Activated CD4-positive, alpha-beta memory T cell treated with anti-CD3 and anti-CD28 coated beads, Interleukin-2, amount 10 ng/mL, durations not matched to agents 7 days and 5 days (primary cell): ENCODE data around the gene INSC. TPM values are rescaled to one million over a fixed set of nuclear protein-coding genes. Genes with fewer than 3 reads are reported as not detected.

Experiments used
- CTCF ChIA-PET: fragments of 350-600 bp; sonication (Branson Sonifier 250); formaldehyde crosslinking; loops from one replicate; lab custom pipeline; 2021; ENCODE audit warnings: antibody characterized with exemption, inconsistent platforms; lab: Charles Lee
- POLR2A ChIA-PET: fragments of 350-600 bp; sonication (Branson Sonifier 250); formaldehyde crosslinking; loops from one replicate; lab custom pipeline; 2021; ENCODE audit warnings: antibody characterized with exemption; lab: Charles Lee
- DNase-seq: peaks from one replicate; pipeline ENCODE4 v3.0.0-alpha.2; 2020
- H3K27ac Mint-ChIP-seq: one replicate; pipeline ENCODE4 v1.8.0; 2021; ENCODE audit warnings: mild to moderate bottlenecking, mixed read lengths
- H3K27me3 Mint-ChIP-seq: one replicate; pipeline ENCODE4 v1.8.0; 2021; ENCODE audit warnings: mixed read lengths
- H3K36me3 Mint-ChIP-seq: one replicate; pipeline ENCODE4 v1.8.0; 2021; ENCODE audit warnings: low read depth, mixed read lengths
- H3K4me1 Mint-ChIP-seq: one replicate; pipeline ENCODE4 v1.8.0; 2021; ENCODE audit warnings: mixed read lengths
- H3K4me3 Mint-ChIP-seq: one replicate; pipeline ENCODE4 v1.8.0; 2021; ENCODE audit warnings: mild to moderate bottlenecking, mixed read lengths
- H3K9me3 Mint-ChIP-seq: one replicate; pipeline ENCODE4 v1.8.0; 2021; ENCODE audit warnings: mixed read lengths
- total RNA-seq, 2 experiments: library from RNA; stranded (reverse); gene quantifications; one replicate each; pipeline ENCODE4 v1.2.3, GENCODE V29; 2021

INSC gene
- total RNA-seq, 2 experiments from 2014 or later: 0.15 to 0.18 TPM

- H3K9me3 Mint-ChIP-seq: no peaks in the 10 kb centered on the region
These were observed 108.6 kb downstream of the INSC start for GRCh38 chr11:15223318-15223717.

GRCh38 chr11:15224466-15224865 lies 109.7 kb downstream of the INSC start:
- DNase-seq: no peak
- ChIA-PET CTCF (no interaction called here), POLR2A (no interaction called here)
- H3K36me3 Mint-ChIP-seq: no peaks in the 10 kb centered on the region
- H3K4me1 Mint-ChIP-seq: no peaks in the 10 kb centered on the region
- H3K9me3 Mint-ChIP-seq: no peaks in the 10 kb centered on the region
- H3K4me3 Mint-ChIP-seq: no peak overlapping the region
- H3K27me3 Mint-ChIP-seq: peaks cover 2% of the 10 kb centered on the region
- no peak overlapping the region for H3K27ac Mint-ChIP-seq

More at GRCh38 chr11:15223318-15223717, 108.6 kb downstream of the INSC start:
- ChIA-PET CTCF (no interaction called here), POLR2A (no interaction called here)
- Mint-ChIP-seq H3K27ac (no peak overlapping the region), H3K4me1 (no peaks in the 10 kb centered on the region), H3K27me3 (peaks cover 2% of the 10 kb centered on the region), H3K4me3 (no peak overlapping the region), H3K36me3 (no peaks in the 10 kb centered on the region)
- no peak for DNase-seq

DNA sequence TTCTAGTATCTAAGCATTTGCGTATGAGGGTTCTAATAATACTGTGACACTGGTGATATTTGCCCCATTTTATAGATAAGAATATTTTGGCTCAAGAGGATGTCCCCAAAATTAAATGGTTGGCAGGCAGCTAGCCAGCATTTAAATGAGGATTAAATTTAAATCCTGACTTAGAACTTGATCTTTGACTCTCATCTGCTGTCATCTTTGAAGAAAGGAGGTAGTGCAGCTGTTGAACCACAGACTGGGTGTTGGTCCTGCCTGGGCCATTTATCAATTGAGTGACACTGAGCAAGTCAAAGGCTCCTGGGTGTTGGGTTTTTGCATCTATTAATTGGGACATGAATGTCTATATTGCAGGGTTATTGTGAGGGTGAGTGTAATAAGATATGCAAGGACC lies 112.3 kb downstream of the INSC start:
- ChIA-PET POLR2A (no interaction called here), CTCF (no interaction called here)
- no peak overlapping the region for H3K27ac Mint-ChIP-seq
- DNase-seq: no peak
- H3K4me1 Mint-ChIP-seq: no peaks in the 10 kb centered on the region
- H3K9me3 Mint-ChIP-seq: no peaks in the 10 kb centered on the region
- H3K36me3 Mint-ChIP-seq: no peaks in the 10 kb centered on the region
- no peak overlapping the region for H3K4me3 Mint-ChIP-seq
- peaks cover 2% of the 10 kb centered on the region for H3K27me3 Mint-ChIP-seq

DNA sequence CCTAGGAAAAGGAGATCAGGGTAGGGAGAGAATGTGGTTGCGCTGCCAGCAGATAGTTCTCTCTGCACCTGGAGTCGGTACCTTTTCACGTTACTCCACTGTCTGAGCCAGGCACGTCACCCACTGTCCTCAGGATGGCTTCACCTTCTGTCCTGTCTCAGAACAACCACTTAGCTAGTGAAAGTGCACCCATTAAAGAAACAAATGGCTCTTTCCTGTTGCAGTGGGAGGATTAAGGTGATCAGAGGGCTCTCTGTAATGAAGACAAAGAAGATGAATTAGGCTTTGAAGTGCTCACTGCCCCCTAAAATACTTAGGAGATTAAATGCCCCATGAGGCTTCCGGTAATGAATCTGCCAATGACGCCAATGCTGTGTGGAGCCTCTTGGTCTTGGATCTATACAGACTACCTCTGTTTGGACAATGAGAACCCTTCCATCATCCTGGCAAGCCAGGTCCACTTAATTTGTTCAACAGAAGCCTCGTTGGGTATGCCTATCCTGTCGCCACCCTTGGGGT lies 113.7 kb downstream of the INSC start:
- Mint-ChIP-seq H3K4me1 (no peaks in the 10 kb centered on the region), H3K4me3 (no peak overlapping the region), H3K36me3 (no peaks in the 10 kb centered on the region), H3K9me3 (no peaks in the 10 kb centered on the region), H3K27me3 (peaks cover 2% of the 10 kb centered on the region), H3K27ac (no peak overlapping the region)
- ChIA-PET CTCF (no interaction called here), POLR2A (no interaction called here)
- DNase-seq: no peak

DNA sequence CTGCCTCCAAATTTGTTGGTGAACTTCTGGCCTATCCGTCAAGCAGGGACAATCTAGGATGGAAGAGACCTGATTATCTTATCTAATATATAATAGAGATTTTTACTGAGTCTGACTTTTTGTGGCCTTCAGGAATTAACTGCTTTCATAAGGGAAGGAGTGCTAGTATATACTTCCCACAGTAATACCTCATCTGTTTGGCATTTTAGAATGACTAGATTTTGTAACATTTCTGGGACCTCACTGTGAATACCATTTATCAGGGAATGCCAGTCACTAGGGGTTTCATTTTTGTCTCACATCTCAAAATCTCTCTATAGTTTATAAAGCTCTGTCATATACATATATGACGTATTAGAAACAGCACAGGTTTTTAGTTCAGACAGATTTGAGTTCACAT lies 114.3 kb downstream of the INSC start:
- Mint-ChIP-seq H3K4me3 (no peak overlapping the region), H3K9me3 (no peaks in the 10 kb centered on the region), H3K4me1 (no peaks in the 10 kb centered on the region), H3K36me3 (no peaks in the 10 kb centered on the region), H3K27me3 (peaks cover 2% of the 10 kb centered on the region), H3K27ac (no peak overlapping the region)
- DNase-seq: no peak
- ChIA-PET POLR2A (no interaction called here), CTCF (no interaction called here)

DNA sequence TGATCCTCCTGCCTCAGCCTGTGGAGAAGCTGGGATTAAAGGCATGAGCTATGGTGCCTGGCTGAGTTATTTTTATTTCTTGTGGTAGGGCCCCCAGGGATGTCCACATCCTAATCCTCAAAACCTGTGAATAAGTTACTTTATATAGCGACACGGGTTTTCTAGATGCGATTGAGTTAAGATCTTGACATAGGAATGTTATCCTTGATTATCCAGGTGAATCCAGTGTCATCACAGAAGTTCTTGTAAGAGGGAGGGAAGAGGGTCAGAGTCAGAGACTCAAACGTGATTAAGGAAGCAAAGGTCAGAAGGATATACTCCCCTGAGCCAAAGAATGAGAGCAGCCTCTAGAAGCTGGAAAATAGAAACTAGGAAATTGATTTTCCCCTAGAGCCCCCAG lies 117.8 kb downstream of the INSC start:
- ChIA-PET CTCF (no interaction called here), POLR2A (no interaction called here)
- Mint-ChIP-seq H3K9me3 (no peaks in the 10 kb centered on the region), H3K4me1 (peaks cover 5% of the 10 kb centered on the region), H3K36me3 (no peaks in the 10 kb centered on the region), H3K27me3 (peaks cover 2% of the 10 kb centered on the region), H3K27ac (no peak overlapping the region), H3K4me3 (no peak overlapping the region)
- no peak for DNase-seq

DNA sequence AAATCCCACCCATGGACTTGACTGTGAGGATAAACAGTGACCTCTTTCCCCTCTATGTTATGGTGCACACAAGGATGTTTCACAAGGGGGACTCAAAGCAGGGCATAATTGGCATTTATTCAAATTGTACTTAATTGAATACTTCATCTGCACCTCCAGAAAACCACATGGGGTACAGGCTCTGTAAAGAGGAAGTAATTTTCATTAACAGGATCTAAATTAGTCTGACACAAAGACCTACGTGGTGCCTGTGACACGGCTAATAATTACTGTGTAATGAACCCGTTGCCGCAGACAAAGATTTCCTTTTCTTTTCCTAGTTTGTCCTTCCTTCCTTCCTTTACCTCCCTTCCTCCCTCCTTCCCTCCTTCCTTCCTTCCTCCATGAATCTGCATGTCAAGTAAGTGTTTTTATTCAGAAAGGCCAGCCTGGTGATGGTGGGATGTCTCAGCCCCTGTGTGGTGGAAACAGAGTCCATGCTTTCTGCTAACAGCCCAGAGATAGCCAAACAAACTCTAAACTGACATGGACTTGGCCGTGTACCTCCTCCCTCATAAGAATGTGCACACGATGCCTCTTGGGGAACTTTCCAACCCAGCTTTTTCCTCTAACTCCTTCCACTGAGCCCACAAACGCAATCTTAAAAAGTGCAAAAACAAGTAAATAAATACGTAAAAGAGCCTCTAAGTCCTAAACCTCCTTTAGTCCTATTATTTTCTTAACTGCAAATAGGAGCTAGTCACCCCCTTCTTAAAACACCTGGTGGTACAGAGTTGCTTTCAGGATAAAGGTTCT lies 118.8 kb downstream of the INSC start:
- no peak overlapping the region for H3K27ac Mint-ChIP-seq
- no peaks in the 10 kb centered on the region for H3K27me3 Mint-ChIP-seq
- ChIA-PET CTCF (no interaction called here), POLR2A (no interaction called here)
- H3K4me3 Mint-ChIP-seq: no peak overlapping the region
- no peaks in the 10 kb centered on the region for H3K9me3 Mint-ChIP-seq
- no peak for DNase-seq
- H3K4me1 Mint-ChIP-seq: peaks cover 5% of the 10 kb centered on the region
- no peaks in the 10 kb centered on the region for H3K36me3 Mint-ChIP-seq

DNA sequence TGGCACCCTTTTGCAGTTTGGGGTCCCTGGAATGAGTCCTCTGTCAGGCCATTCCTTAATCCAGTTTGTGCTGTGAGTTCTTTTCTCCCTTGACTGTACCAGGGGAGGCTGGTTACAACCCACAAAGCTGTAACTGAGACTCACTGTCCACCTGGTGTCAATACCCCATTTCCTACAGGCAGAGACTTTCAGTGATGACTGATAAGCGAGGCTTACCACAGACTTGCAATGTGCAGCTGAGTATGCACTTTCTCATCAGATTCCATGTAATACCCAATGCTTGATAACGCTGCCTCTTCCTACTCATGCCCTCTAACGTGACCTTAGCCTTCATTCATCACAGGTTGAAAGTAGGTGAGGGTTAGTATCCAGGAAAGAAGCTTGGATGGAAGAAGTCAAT lies 120.1 kb downstream of the INSC start:
- no peak for DNase-seq
- no peaks in the 10 kb centered on the region for H3K36me3 Mint-ChIP-seq
- H3K4me3 Mint-ChIP-seq: no peak overlapping the region
- peaks cover 5% of the 10 kb centered on the region for H3K4me1 Mint-ChIP-seq
- no peak overlapping the region for H3K27ac Mint-ChIP-seq
- H3K27me3 Mint-ChIP-seq: no peaks in the 10 kb centered on the region
- POLR2A ChIA-PET: no interaction called here
- no peaks in the 10 kb centered on the region for H3K9me3 Mint-ChIP-seq
- CTCF ChIA-PET: no interaction called here

DNA sequence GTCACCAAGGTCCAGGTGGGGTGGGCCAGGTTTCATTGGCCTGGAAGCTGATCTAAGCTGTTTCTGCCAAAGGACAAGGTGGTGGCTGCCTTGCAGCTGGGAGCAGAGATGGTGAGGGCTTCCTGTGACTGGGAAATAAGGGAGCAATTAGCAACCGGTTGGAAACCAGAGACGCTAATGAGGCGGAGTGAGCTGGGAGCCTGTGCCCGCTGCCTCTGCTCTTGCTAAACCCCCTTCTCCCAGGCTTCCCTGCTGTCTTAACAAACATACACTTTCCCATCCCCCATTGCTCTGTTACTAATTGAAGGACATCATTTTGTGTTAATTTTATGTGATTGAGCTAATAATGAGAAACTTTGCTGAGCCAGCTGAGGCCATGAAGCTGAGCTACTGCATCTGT lies 121.8 kb downstream of the INSC start:
- Mint-ChIP-seq H3K27me3 (no peaks in the 10 kb centered on the region), H3K4me3 (no peak overlapping the region), H3K27ac (no peak overlapping the region), H3K4me1 (peaks cover 5% of the 10 kb centered on the region), H3K9me3 (no peaks in the 10 kb centered on the region), H3K36me3 (no peaks in the 10 kb centered on the region)
- ChIA-PET CTCF (no interaction called here), POLR2A (no interaction called here)
- DNase-seq: no peak

DNA sequence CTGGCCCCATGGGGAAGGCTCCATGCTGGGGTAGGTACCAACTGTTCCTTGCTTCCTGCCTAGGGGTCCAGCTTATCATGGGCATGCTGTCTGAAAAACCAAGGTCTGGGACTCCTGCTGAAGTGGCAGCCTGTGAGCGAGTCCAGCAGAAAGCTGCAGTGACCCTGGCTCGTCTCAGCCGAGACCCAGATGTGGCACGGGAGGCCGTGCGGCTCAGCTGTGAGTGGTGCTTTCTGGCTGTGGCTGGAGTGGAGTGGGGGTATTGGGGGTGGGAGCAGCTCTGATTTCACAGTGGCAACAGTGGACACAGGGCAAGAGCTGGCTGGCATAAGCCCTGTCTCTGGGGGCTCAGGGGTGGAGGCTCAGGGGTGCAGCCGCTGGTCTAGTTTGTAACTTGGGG lies 124.1 kb downstream of the INSC start:
- Mint-ChIP-seq H3K4me1 (peaks cover 5% of the 10 kb centered on the region), H3K9me3 (no peaks in the 10 kb centered on the region), H3K27ac (no peak overlapping the region), H3K36me3 (no peaks in the 10 kb centered on the region), H3K27me3 (no peaks in the 10 kb centered on the region), H3K4me3 (no peak overlapping the region)
- POLR2A ChIA-PET: no interaction called here
- DNase-seq: no peak
- CTCF ChIA-PET: no interaction called here

DNA sequence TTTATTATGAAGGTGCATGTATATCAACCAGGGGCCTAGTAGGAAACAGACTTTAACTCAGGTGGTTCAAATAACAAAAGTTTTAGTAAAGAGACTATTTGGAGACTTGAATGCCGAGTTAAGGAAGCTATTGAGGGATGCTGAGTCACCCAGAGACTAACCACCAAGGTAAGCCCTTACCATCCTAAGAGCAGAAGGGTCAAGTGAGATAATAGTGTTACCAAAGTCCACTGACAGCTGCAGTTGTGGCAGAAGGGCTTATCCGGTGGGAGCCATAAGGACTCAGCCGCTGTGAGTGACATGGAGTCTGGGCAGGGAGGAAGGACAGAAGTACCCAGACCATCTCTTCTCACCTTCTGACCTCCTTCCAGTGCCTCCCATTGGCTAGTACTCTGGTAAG lies 134.0 kb downstream of the INSC start:
- Mint-ChIP-seq H3K4me1 (no peaks in the 10 kb centered on the region), H3K9me3 (no peaks in the 10 kb centered on the region), H3K36me3 (no peaks in the 10 kb centered on the region), H3K27ac (no peak overlapping the region), H3K27me3 (peaks cover 6% of the 10 kb centered on the region), H3K4me3 (no peak overlapping the region)
- POLR2A ChIA-PET: no interaction called here
- CTCF ChIA-PET: no interaction called here
- DNase-seq: no peak

DNA sequence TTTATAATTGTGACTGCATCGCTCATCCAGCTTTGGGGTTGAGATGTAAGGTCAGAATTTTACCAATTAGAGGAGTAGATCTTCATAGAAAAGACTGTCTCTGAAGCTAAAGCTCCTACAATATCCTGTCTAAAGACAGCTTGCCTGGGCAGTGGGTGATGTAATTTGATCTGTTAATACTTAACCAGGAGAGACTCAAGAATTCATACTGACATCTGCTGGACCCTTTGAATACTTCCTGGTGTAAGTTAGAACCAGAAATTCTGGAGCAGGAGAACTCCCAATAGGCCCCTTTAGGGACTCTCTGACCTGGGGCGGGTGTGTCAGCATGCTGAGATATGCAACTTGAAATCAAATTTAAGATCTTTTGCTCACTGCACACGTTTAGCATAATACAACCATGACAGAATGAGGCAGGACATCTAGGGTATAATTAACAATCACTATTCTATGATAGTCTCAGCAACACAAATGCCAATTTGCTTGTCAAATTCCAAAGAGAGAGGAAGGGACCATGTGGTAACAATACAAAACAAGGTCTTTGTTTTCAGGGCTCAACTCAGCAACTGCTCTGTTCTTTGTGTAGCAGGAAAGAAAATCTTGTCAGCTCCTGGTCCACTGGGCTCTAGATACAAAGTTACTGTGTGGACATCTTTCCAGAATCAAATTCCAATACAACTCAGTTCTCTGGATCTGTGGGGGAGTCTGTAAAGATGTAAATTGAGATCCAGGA lies 143.9 kb downstream of the INSC start:
- DNase-seq: no peak
- Mint-ChIP-seq H3K27ac (no peak overlapping the region), H3K9me3 (no peaks in the 10 kb centered on the region), H3K4me3 (no peak overlapping the region), H3K36me3 (no peaks in the 10 kb centered on the region), H3K27me3 (peaks cover 6% of the 10 kb centered on the region), H3K4me1 (no peaks in the 10 kb centered on the region)
- ChIA-PET CTCF (no interaction called here), POLR2A (no interaction called here)

DNA sequence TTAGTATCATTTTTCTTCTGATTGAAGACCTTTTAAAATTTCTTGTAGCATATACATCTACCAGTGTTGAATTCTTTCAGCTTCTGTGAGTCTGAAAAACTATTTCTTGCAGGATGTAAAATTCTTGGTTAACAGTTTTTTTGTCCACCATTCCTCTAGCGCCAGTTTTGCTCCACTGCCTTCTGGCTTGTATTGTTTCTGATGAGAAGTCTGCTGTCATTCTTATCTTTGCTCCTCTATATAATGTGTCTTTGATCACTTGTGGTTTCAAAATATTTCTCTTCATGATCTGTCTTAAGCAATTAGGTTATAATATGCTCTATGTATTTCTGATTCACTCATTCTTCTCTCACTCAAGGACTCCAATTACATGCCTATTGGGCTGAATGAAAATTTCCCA lies 152.3 kb downstream of the INSC start:
- no peak overlapping the region for H3K27ac Mint-ChIP-seq
- no peaks in the 10 kb centered on the region for H3K4me1 Mint-ChIP-seq
- no peak for DNase-seq
- H3K36me3 Mint-ChIP-seq: no peaks in the 10 kb centered on the region
- H3K4me3 Mint-ChIP-seq: no peak overlapping the region
- no peaks in the 10 kb centered on the region for H3K27me3 Mint-ChIP-seq
- H3K9me3 Mint-ChIP-seq: peaks cover 8% of the 10 kb centered on the region
- CTCF ChIA-PET: no interaction called here
- POLR2A ChIA-PET: no interaction called here
